K562 (cell line): Measurements from ENCODE around the gene LRP1-AS. TPM values are rescaled to one million over a fixed set of nuclear protein-coding genes. Genes with fewer than 3 reads are reported as not detected.

Experiments
- ATAC-seq: fragments of 200-7000 bp; cut with Tn5 transposase; 3 replicates; pipeline ENCODE4 v1.9.1; 2020; ENCODE audit warnings: moderate library complexity
- BruUV-seq: library from RNA; stranded (reverse); fragments of 400-500 nt; replicated peaks from 2 replicates; lab custom pipeline; 2021; lab: Mats Ljungman, UMichigan
- CTCF ChIA-PET: fragments of 300-600 bp; formaldehyde crosslinking; extraction: SDS; loops from one replicate; lab custom pipeline; 2021; ENCODE audit warnings: low intra/inter-chr PET ratio; lab: Yijun Ruan, JAX
- POLR2A ChIA-PET: fragments of 300-600, 350-650 bp; sonication (Branson Sonifier 250); formaldehyde crosslinking; extraction: SDS; loops from one replicate; lab custom pipeline; 2021; ENCODE audit warnings: antibody characterized with exemption, inconsistent platforms; lab: Yijun Ruan, JAX
- DNase-seq, 4 experiments: peaks; one replicate each; pipeline versions ENCODE4 v3.0.0 to v3.0.0-alpha.2; 2011 to 2018; ENCODE audit warnings: low spot score in 3 of 4, mixed read lengths in 3 of 4; ENCODE audit errors: extremely low read depth in 1 of 4
- FAIRE-seq: peaks from 2 replicates; lab custom pipeline; 2011; peaks lifted over from hg19 to GRCh38; lab: Jason Lieb, UNC
- H2AFZ ChIP-seq: 2 replicates; pipeline ENCODE4 v1.6.0; 2011; ENCODE audit warnings: low read depth, low read length, control low read depth, inconsistent platforms
- H3K27ac ChIP-seq: fragments of 200-600 bp; 3 replicates; pipeline ENCODE4 v1.8.0; 2011; ENCODE audit warnings: low read depth, mild to moderate bottlenecking, control low read depth, inconsistent platforms, low read length, moderate library complexity, mixed read lengths; ENCODE audit errors: extremely low read depth
- H3K27me3 ChIP-seq, 2 experiments: fragments of 300-600 bp in 1 of 2; 2 replicates in 1 of 2; 3 replicates in 1 of 2; pipeline versions ENCODE4 v1.6.0 to v1.8.0; 2011; ENCODE audit warnings: inconsistent platforms in 2 of 2, low read length in 2 of 2, mild to moderate bottlenecking in 1 of 2, mixed read lengths in 1 of 2, moderate library complexity in 1 of 2; ENCODE audit not compliant: control insufficient read depth in 2 of 2, insufficient read depth in 2 of 2
- H3K36me3 ChIP-seq: fragments of 300-600 bp; 3 replicates; pipeline ENCODE4 v1.8.0; 2011; ENCODE audit warnings: mild to moderate bottlenecking, low read length, inconsistent platforms; ENCODE audit not compliant: control insufficient read depth, insufficient read depth
- H3K4me1 ChIP-seq, 2 experiments: fragments of 200-600 bp in 1 of 2; replicated peaks in 1 of 2; 2 replicates in 1 of 2; 3 replicates in 1 of 2; pipeline versions ENCODE4 v1.5.1 to v1.8.0; 2011; ENCODE audit warnings: inconsistent platforms in 2 of 2, low read length in 2 of 2, mild to moderate bottlenecking in 1 of 2, mixed read lengths in 1 of 2, moderate library complexity in 1 of 2; ENCODE audit not compliant: control insufficient read depth in 2 of 2, insufficient read depth in 2 of 2
- H3K4me2 ChIP-seq: 2 replicates; pipeline ENCODE4 v1.6.1; 2011; ENCODE audit warnings: low read length, control low read depth, inconsistent platforms, mixed read lengths; ENCODE audit not compliant: insufficient read depth
- H3K4me3 ChIP-seq: fragments of 200-600 bp; sonication (generic), shearing (Covaris generic); 2 replicates; pipeline ENCODE4 v1.5.1; 2016; ENCODE audit warnings: control low read depth, inconsistent platforms
- H3K79me2 ChIP-seq: fragments of 200-600 bp; 3 replicates; pipeline ENCODE4 v1.8.0; 2011; ENCODE audit warnings: low read length, inconsistent platforms; ENCODE audit not compliant: control insufficient read depth, insufficient read depth
- H3K9ac ChIP-seq, 2 experiments: 2 replicates each; pipeline versions ENCODE4 v1.6.0 to v1.6.1; 2011; ENCODE audit warnings: low read depth in 2 of 2, low read length in 2 of 2, control low read depth in 1 of 2, inconsistent platforms in 1 of 2, mild to moderate bottlenecking in 1 of 2, mixed read lengths in 1 of 2; ENCODE audit not compliant: insufficient read depth in 1 of 2
- H3K9me1 ChIP-seq: one replicate; pipeline ENCODE4 v1.6.0; 2011; ENCODE audit warnings: inconsistent platforms, mild to moderate bottlenecking, low read length, moderate library complexity; ENCODE audit not compliant: control insufficient read depth, insufficient read depth
- H3K9me3 ChIP-seq: replicated peaks from 2 replicates; pipeline ENCODE4 v1.5.1; 2011; ENCODE audit warnings: low read depth, low read length, inconsistent platforms; ENCODE audit not compliant: control insufficient read depth, insufficient read depth
- H4K20me1 ChIP-seq: replicated peaks from 2 replicates; pipeline ENCODE4 v1.6.1; 2011; ENCODE audit warnings: low read length, inconsistent platforms, mixed read lengths; ENCODE audit not compliant: control insufficient read depth, insufficient read depth
- EGR1 ChIP-seq: fragments of 450-650 bp; conservative IDR thresholded peaks from 2 replicates; pipeline ENCODE4 v1.6.1; 2017; ENCODE audit warnings: mild to moderate bottlenecking
- FIP1L1 ChIP-seq: fragments of 200-400 bp; formaldehyde crosslinking; IDR thresholded peaks from 2 replicates; pipeline ENCODE4 v1.6.1; 2018; ENCODE audit warnings: mild to moderate bottlenecking, low read depth, low read length; ENCODE audit not compliant: poor library complexity, severe bottlenecking
- HMG20A ChIP-seq: fragments of 450-650 bp; formaldehyde crosslinking; conservative IDR thresholded peaks from 2 replicates; pipeline ENCODE4 v1.4.0; 2020; ENCODE audit warnings: mild to moderate bottlenecking, mixed read lengths
- JUNB ChIP-seq: fragments of 450-650 bp; formaldehyde crosslinking; conservative IDR thresholded peaks from 2 replicates; pipeline ENCODE4 v1.4.0; 2020; ENCODE audit warnings: mild to moderate bottlenecking
- PRPF4 ChIP-seq: fragments of 200-400 bp; formaldehyde crosslinking; IDR thresholded peaks from one replicate; pipeline ENCODE4 v1.6.1; 2017; ENCODE audit warnings: low read length, low read depth, mild to moderate bottlenecking; ENCODE audit not compliant: insufficient read depth, poor library complexity, severe bottlenecking
- PYGO2 ChIP-seq: fragments of 450-650 bp; IDR thresholded peaks from 2 replicates; pipeline ENCODE4 v1.6.1; 2016; ENCODE audit warnings: mild to moderate bottlenecking, missing genetic modification characterization, moderate library complexity, missing compliant biosample characterization
- RBM34 ChIP-seq: fragments of 200-400 bp; formaldehyde crosslinking; IDR thresholded peaks from 2 replicates; pipeline ENCODE4 v1.6.1; 2018; ENCODE audit warnings: low read length, borderline replicate concordance; ENCODE audit not compliant: insufficient read depth
- SMAD2 ChIP-seq: fragments of 150-350 bp; IDR thresholded peaks from 2 replicates; pipeline ENCODE4 v1.6.1; 2014; ENCODE audit warnings: low read depth, mild to moderate bottlenecking, low read length
- SMARCE1 ChIP-seq: fragments of 450-650 bp; IDR thresholded peaks from 2 replicates; pipeline ENCODE4 v1.7.1; 2016; ENCODE audit warnings: mild to moderate bottlenecking
- SREBF2 ChIP-seq: sonication (generic); formaldehyde crosslinking; IDR thresholded peaks from 2 replicates; pipeline ENCODE4 v1.4.0; 2020; ENCODE audit warnings: mild to moderate bottlenecking, missing genetic modification reagents
- THAP7 ChIP-seq: fragments of 250-450 bp; sonication (Bioruptor Pico); IDR thresholded peaks from 2 replicates; pipeline ENCODE4 v1.5.0; 2021
- ZNF124 ChIP-seq: sonication (generic); formaldehyde crosslinking; IDR thresholded peaks from 2 replicates; pipeline ENCODE4 v1.8.1; 2022; ENCODE audit warnings: missing genetic modification reagents
- ZNF23 ChIP-seq: fragments of 250-450 bp; sonication (Bioruptor Pico); IDR thresholded peaks from 2 replicates; pipeline ENCODE4 v1.4.0; 2020; ENCODE audit warnings: mild to moderate bottlenecking
- ZNF586 ChIP-seq: fragments of 450-650 bp; formaldehyde crosslinking; conservative IDR thresholded peaks from 2 replicates; pipeline ENCODE4 v1.4.0; 2020; ENCODE audit warnings: mild to moderate bottlenecking, moderate library complexity
- ZZZ3 ChIP-seq: fragments of 450-650 bp; IDR thresholded peaks from 2 replicates; pipeline ENCODE4 v1.6.1; 2016; ENCODE audit warnings: antibody characterized with exemption, mild to moderate bottlenecking, moderate library complexity
- WGBS: fragments of 100-300 bp; shearing (Covaris generic); methylation state at CpG from one replicate; pipeline ENCODE4 v1.1.6; 2016; ENCODE audit warnings: low coverage, mixed read lengths; ENCODE audit not compliant: insufficient coverage; ENCODE audit errors: missing lambda C conversion rate; 5-methylcytosine and 5-hydroxymethylcytosine counted together
- in situ Hi-C: fragments of 300-500 bp; cut with MboI; formaldehyde crosslinking; loops from 4 replicates; pipeline ENCODE4 v1.15.0; 2018; ENCODE audit warnings: inconsistent platforms, mixed read lengths
- intact Hi-C: fragments of 100-400 bp; cut with micrococcal nuclease; formaldehyde crosslinking; loops from 2 replicates; pipeline ENCODE4 v1.14.2; 2022
- polyA plus RNA-seq, 8 experiments: library from polyadenylated mRNA; depleted of rRNA in 4 of 8; stranded (reverse) in 5 of 8; unstranded in 3 of 8; fragments of >200 nt; fragmentation: Nextera tagmentation in 2 of 8; fragmentation: Illumina TruSeq in 1 of 8; extraction: Ambion mirVana in 2 of 8; extraction: Trizol in 1 of 8; gene quantifications; 2 replicates each; pipeline versions ENCODE4 v1.2.1 to v1.2.3, GENCODE V29; 2011 to 2014; ENCODE audit warnings: inconsistent platforms in 1 of 8, missing spikeins in 1 of 8
- total RNA-seq, 7 experiments: library from RNA; depleted of rRNA in 6 of 7; stranded (reverse); fragments of >200 nt in 6 of 7; fragmentation: Illumina TruSeq in 2 of 7; extraction: Trizol in 2 of 7; gene quantifications; 2 replicates each; pipeline versions ENCODE4 v1.2.1 to v1.2.3, GENCODE V29; 2011 to 2021; ENCODE audit warnings: low replicate concordance in 1 of 7

Gene LRP1-AS
- total and polyA plus RNA-seq, 9 of the 15 experiments (the other 6 are each of a cell fraction or from before 2014, with no cell fraction given) = not detected

- ATAC-seq = no peak
- POLR2A ChIA-PET = interaction anchor here (0.6 to 1.6 kb wide), 8 partner anchors 19 to 207 kb away, joined by 3 to 6 read pairs (median 4); partner anchors contain the start of genes NEMP1 and STAC3
- TF ChIP-seq ZNF586 (CRISPR knock-in tag) (no peak), EGR1 (0 out of 2 replicates have a peak, but pooled peaks have one; percentile 41), ZNF23 (CRISPR knock-in tag) (no peak), RBM34 (no peak)
- no peak for FAIRE-seq
- H3K4me3 ChIP-seq = no peak overlapping the region
- in situ Hi-C loops (loop anchor here (10.0 kb wide), 1 partner anchor 431 kb away; the partner anchor contains the start of gene PRIM1), intact Hi-C loops (no loop called here)
- no peaks in the 10 kb centered on the region for H3K9me3 ChIP-seq
- H3K4me1 ChIP-seq = peaks cover 0 to 26% of the 10 kb centered on the region in 2 experiments; a peak in 3 of 5 replicates
- H3K27ac ChIP-seq = no peak overlapping the region
- no peak overlapping the region for H3K9ac ChIP-seq
- H3K4me2 ChIP-seq = no peak overlapping the region
- no peaks in the 10 kb centered on the region for H3K79me2 ChIP-seq
- BruUV-seq = no TSS peak
- DNase-seq = no peak
- peaks cover 5% of the 10 kb centered on the region for H3K9me1 ChIP-seq
- H4K20me1 ChIP-seq = peaks cover 17% of the 10 kb centered on the region
- no peaks in the 10 kb centered on the region for H3K36me3 ChIP-seq
- peaks cover 47 to 75% of the 10 kb centered on the region in 2 experiments for H3K27me3 ChIP-seq
- CTCF ChIA-PET = interaction anchor here (1.7 kb wide), 1 partner anchor 62 kb away, joined by 4 read pairs; no protein-coding TSS in a partner anchor
- H2AFZ ChIP-seq = no peak overlapping the region
- 5% methylated on average over 12 of the region's 12 CpGs for WGBS
Observed at GRCh38 chr12:57185906-57186508, 38.6 kb upstream of the LRP1-AS start.

- Histone ChIP-seq H3K9ac (no peak overlapping the region), H3K27me3 (peaks cover 48 to 78% of the 10 kb centered on the region in 2 experiments), H3K4me1 (peaks cover 0 to 27% of the 10 kb centered on the region in 2 experiments; a peak in 3 of 5 replicates), H3K79me2 (no peaks in the 10 kb centered on the region), H2AFZ (no peak overlapping the region), H3K9me3 (no peaks in the 10 kb centered on the region), H3K9me1 (peaks cover 5% of the 10 kb centered on the region), H3K4me3 (no peak overlapping the region), H3K36me3 (no peaks in the 10 kb centered on the region), H3K27ac (no peak overlapping the region), H3K4me2 (no peak overlapping the region), H4K20me1 (peaks cover 13% of the 10 kb centered on the region)
- no peak for DNase-seq
- no peak for ATAC-seq
- intact Hi-C loops (no loop called here), in situ Hi-C loops (loop anchor here (10.0 kb wide), 1 partner anchor 431 kb away; the partner anchor contains the start of gene PRIM1)
- 12% methylated on average over 25 of the region's 25 CpGs for WGBS
- FAIRE-seq = no peak
- ChIA-PET CTCF (interaction anchor here (1.7 kb wide), 1 partner anchor 61 kb away, joined by 4 read pairs; no protein-coding TSS in a partner anchor), POLR2A (interaction anchor here (0.7 to 1.3 kb wide), 4 partner anchors 19 to 206 kb away, joined by 3 to 6 read pairs (median 3); partner anchors contain the start of gene NEMP1)
- no TSS peak for BruUV-seq
- TF ChIP-seq PYGO2 (tag) (no peak), SMARCE1 (no peak), PRPF4 (no peak), HMG20A (CRISPR knock-in tag) (no peak), ZZZ3 (no peak), ZNF124 (CRISPR knock-in tag) (no peak), JUNB (CRISPR knock-in tag) (no peak), THAP7 (CRISPR knock-in tag) (no peak), SREBF2 (CRISPR knock-in tag) (no peak), SMAD2 (no peak), FIP1L1 (no peak)
Observed at GRCh38 chr12:57185403-57185802, 38.0 kb upstream of the LRP1-AS start.
